IMR-90 (cell line): ENCODE data around the gene SP7. TPM values are rescaled to one million over a fixed set of nuclear protein-coding genes. Genes with fewer than 3 reads are reported as not detected.

Experiments
- ATAC-seq: fragments of 200-7000 bp; cut with Tn5 transposase; 2 replicates; pipeline ENCODE4 v1.9.1; 2020; ENCODE audit warnings: low read depth, mild to moderate bottlenecking, moderate library complexity
- BruUV-seq: library from RNA; stranded (reverse); fragments of 400-500 nt; replicated peaks from 2 replicates; lab custom pipeline; 2021; lab: Mats Ljungman, UMichigan
- CTCF ChIA-PET: fragments of 300-600 bp; formaldehyde crosslinking; extraction: SDS; loops from one replicate; lab custom pipeline; 2021; ENCODE audit warnings: antibody characterized with exemption; lab: Yijun Ruan, JAX
- POLR2A ChIA-PET: fragments of 300-600 bp; sonication (Branson Sonifier 250); formaldehyde crosslinking; loops from one replicate; lab custom pipeline; 2022; ENCODE audit warnings: antibody characterized with exemption; ENCODE audit not compliant: unreplicated experiment; lab: Charles Lee
- DNase-seq: peaks from one replicate; pipeline ENCODE4 v3.0.0; 2013
- H2AFZ ChIP-seq: replicated peaks from 2 replicates; pipeline ENCODE3; 2013; ENCODE audit warnings: low read length, mild to moderate bottlenecking; ENCODE audit not compliant: poor library complexity
- H2AK5ac ChIP-seq: 2 replicates; pipeline ENCODE4 v1.6.1; 2013; ENCODE audit warnings: low read depth, low read length, inconsistent platforms
- H2AK9ac ChIP-seq: replicated peaks from 2 replicates; pipeline ENCODE3; 2013; ENCODE audit warnings: mild to moderate bottlenecking, low read depth, low read length, moderate library complexity; ENCODE audit not compliant: poor library complexity
- H2BK120ac ChIP-seq: 2 replicates; pipeline ENCODE4 v1.6.1; 2013; ENCODE audit warnings: low read depth, low read length, inconsistent platforms
- H2BK15ac ChIP-seq: 3 replicates; pipeline ENCODE4 v1.6.1; 2013; ENCODE audit warnings: low read depth, low read length, inconsistent platforms
- H2BK20ac ChIP-seq: 2 replicates; pipeline ENCODE4 v1.6.1; 2013; ENCODE audit warnings: low read depth, mild to moderate bottlenecking, inconsistent platforms, low read length, moderate library complexity
- H2BK5ac ChIP-seq: 2 replicates; pipeline ENCODE4 v1.6.1; 2013; ENCODE audit warnings: mild to moderate bottlenecking, low read depth, low read length, inconsistent platforms; ENCODE audit not compliant: poor library complexity, severe bottlenecking
- H3K14ac ChIP-seq: replicated peaks from 2 replicates; pipeline ENCODE4 v1.6.1; 2013; ENCODE audit warnings: low read depth, low read length, inconsistent platforms
- H3K18ac ChIP-seq: 2 replicates; pipeline ENCODE4 v1.6.1; 2013; ENCODE audit warnings: low read depth, low read length, control low read depth
- H3K23ac ChIP-seq: 2 replicates; pipeline ENCODE4 v1.6.1; 2013; ENCODE audit warnings: low read depth, low read length, inconsistent platforms
- H3K27ac ChIP-seq: 2 replicates; pipeline ENCODE4 v1.5.1; 2013; ENCODE audit warnings: mild to moderate bottlenecking, control low read depth, low read length; ENCODE audit not compliant: insufficient read depth
- H3K27me3 ChIP-seq: 2 replicates; pipeline ENCODE4 v1.6.1; 2013; ENCODE audit warnings: low read length; ENCODE audit not compliant: control insufficient read depth, insufficient read depth
- H3K36me3 ChIP-seq: 2 replicates; pipeline ENCODE4 v1.6.1; 2013; ENCODE audit warnings: low read length, mixed read lengths; ENCODE audit not compliant: control insufficient read depth, insufficient read depth
- H3K4ac ChIP-seq: 2 replicates; pipeline ENCODE4 v1.6.1; 2013; ENCODE audit warnings: low read depth, low read length, inconsistent platforms
- H3K4me1 ChIP-seq: 2 replicates; pipeline ENCODE4 v1.6.1; 2013; ENCODE audit warnings: low read length, mixed read lengths; ENCODE audit not compliant: control insufficient read depth, insufficient read depth
- H3K4me2 ChIP-seq: 2 replicates; pipeline ENCODE4 v1.6.1; 2013; ENCODE audit warnings: low read depth, mild to moderate bottlenecking, control low read depth, low read length, moderate library complexity
- H3K4me3 ChIP-seq: 2 replicates; pipeline ENCODE4 v1.5.1; 2013; ENCODE audit warnings: low read depth, mild to moderate bottlenecking, control low read depth, low read length, moderate library complexity; ENCODE audit not compliant: insufficient read depth
- H3K56ac ChIP-seq: 2 replicates; pipeline ENCODE4 v1.6.1; 2013; ENCODE audit warnings: low read length, inconsistent platforms; ENCODE audit not compliant: insufficient read depth; ENCODE audit errors: extremely low read depth
- H3K79me1 ChIP-seq, 2 experiments: 2 replicates each; pipeline ENCODE4 v1.6.1; 2013; ENCODE audit warnings: low read length in 2 of 2, inconsistent platforms in 1 of 2, low read depth in 1 of 2
- H3K9ac ChIP-seq: 2 replicates; pipeline ENCODE4 v1.6.1; 2013; ENCODE audit warnings: low read depth, low read length, control low read depth
- H3K9me1 ChIP-seq: 2 replicates; pipeline ENCODE4 v1.6.1; 2013; ENCODE audit warnings: low read length, inconsistent platforms; ENCODE audit not compliant: insufficient read depth
- H3K9me3 ChIP-seq: 2 replicates; pipeline ENCODE4 v1.6.1; 2013; ENCODE audit warnings: low read length; ENCODE audit not compliant: control insufficient read depth, insufficient read depth
- H4K20me1 ChIP-seq: 2 replicates; pipeline ENCODE4 v1.6.1; 2013; ENCODE audit warnings: low read length, inconsistent platforms; ENCODE audit not compliant: insufficient read depth
- H4K5ac ChIP-seq: 2 replicates; pipeline ENCODE4 v1.6.1; 2013; ENCODE audit warnings: mild to moderate bottlenecking, low read depth, low read length, control low read depth
- H4K8ac ChIP-seq, 2 experiments: 2 replicates each; pipeline ENCODE4 v1.6.1; 2013; ENCODE audit warnings: low read depth in 2 of 2, low read length in 2 of 2, control low read depth in 1 of 2, inconsistent platforms in 1 of 2
- H4K91ac ChIP-seq: 2 replicates; pipeline ENCODE4 v1.6.1; 2013; ENCODE audit warnings: low read depth, low read length, inconsistent platforms; ENCODE audit not compliant: insufficient read depth
- CHD1 ChIP-seq: IDR thresholded peaks from 2 replicates; pipeline ENCODE4 v1.6.1; 2012; ENCODE audit warnings: low read depth, low read length, improper control_type of control experiment
- NFE2L2 ChIP-seq: fragments of 150-350 bp; IDR thresholded peaks from 2 replicates; pipeline ENCODE4 v1.6.1; 2016; ENCODE audit warnings: low read depth, mild to moderate bottlenecking, low read length
- SMC3 ChIP-seq: fragments of 150-350 bp; IDR thresholded peaks from 2 replicates; pipeline ENCODE4 v1.6.1; 2016; ENCODE audit warnings: low read depth, mild to moderate bottlenecking, antibody characterized with exemption, low read length, moderate library complexity
- WGBS, 2 experiments: methylation state at CpG; one replicate each; pipeline versions ENCODE4 v1.1.5 to v1.1.7; 2013; ENCODE audit warnings: missing lambda C conversion rate in 2 of 2; ENCODE audit not compliant: insufficient read length in 1 of 2; ENCODE audit errors: extremely low coverage in 2 of 2; 5-methylcytosine and 5-hydroxymethylcytosine counted together
- dilution Hi-C: fragments of 300-500 bp; cut with HindIII; formaldehyde crosslinking; loops from one replicate; pipeline ENCODE4 v1.14.3; 2018; ENCODE audit warnings: low sequenced_read_pairs; ENCODE audit not compliant: unreplicated experiment
- in situ Hi-C: fragments of 300-500 bp; cut with MboI; formaldehyde crosslinking; loops from 3 replicates; pipeline ENCODE4 v1.14.3; 2019; ENCODE audit warnings: low sequenced_read_pairs, inconsistent platforms, mixed read lengths
- intact Hi-C: fragments of 100-400 bp; cut with micrococcal nuclease; formaldehyde crosslinking; loops from 2 replicates; pipeline ENCODE4 v1.10.0; 2022
- polyA plus RNA-seq, 3 experiments: library from polyadenylated mRNA; depleted of rRNA; stranded (reverse); fragments of >200 nt; gene quantifications; 2 replicates each; pipeline ENCODE4 v1.2.3, GENCODE V29; 2012; ENCODE audit warnings: low replicate concordance in 1 of 3
- total RNA-seq: library from RNA; depleted of rRNA; stranded (reverse); fragments of >200 nt; gene quantifications from 2 replicates; pipeline ENCODE4 v1.2.3, GENCODE V29; 2012
- TF ChIP-seq, protein P1 (sequence below): conservative IDR thresholded peaks from 2 replicates; pipeline ENCODE4 v1.5.1; 2012; ENCODE audit warnings: mild to moderate bottlenecking, low read depth, low read length, improper control_type of control experiment

SP7 gene
- total and polyA plus RNA-seq, 2 of the 4 experiments (the other 2 are of a cell fraction) = not detected

- H3K4me1 ChIP-seq = no peaks in the 10 kb centered on the region
Measured at GRCh38 chr12:53338017-53338416, 1.9 kb upstream of the SP7 start.

More at GRCh38 chr12:53338017-53338416, 1.9 kb upstream of the SP7 start:
- dilution Hi-C loops (no loop called here), intact Hi-C loops (no loop called here), in situ Hi-C loops (no loop called here)
- H2AFZ ChIP-seq = no peak overlapping the region
- no peak overlapping the region for H4K5ac ChIP-seq
- H2AK5ac ChIP-seq = no peak overlapping the region
- no peak overlapping the region for H3K14ac ChIP-seq
- H2AK9ac ChIP-seq = no peak overlapping the region
- peaks cover 6% of the 10 kb centered on the region; the same call in 1 of the 2 replicates for H3K9me1 ChIP-seq
- no peak overlapping the region for H3K4ac ChIP-seq
- H3K9me3 ChIP-seq = no peaks in the 10 kb centered on the region
- H3K4me3 ChIP-seq = no peak overlapping the region
- DNase-seq = no peak
- no peak overlapping the region for H4K91ac ChIP-seq
- POLR2A ChIA-PET = no interaction called here
- H3K4me2 ChIP-seq = no peak overlapping the region
- no TSS peak for BruUV-seq
- no peak overlapping the region for H3K9ac ChIP-seq
- no peak overlapping the region for H4K8ac ChIP-seq
- H2BK5ac ChIP-seq = no peak overlapping the region
- no peak overlapping the region for H3K23ac ChIP-seq
- H3K36me3 ChIP-seq = no peaks in the 10 kb centered on the region
- no peak for ATAC-seq
- H3K56ac ChIP-seq = no peak overlapping the region
- no peaks in the 10 kb centered on the region for H4K20me1 ChIP-seq
- H3K27ac ChIP-seq = no peak overlapping the region
- TF ChIP-seq NFE2L2 (no peak), CHD1 (no peak), SMC3 (no peak)
- TF ChIP-seq, protein P1, sequence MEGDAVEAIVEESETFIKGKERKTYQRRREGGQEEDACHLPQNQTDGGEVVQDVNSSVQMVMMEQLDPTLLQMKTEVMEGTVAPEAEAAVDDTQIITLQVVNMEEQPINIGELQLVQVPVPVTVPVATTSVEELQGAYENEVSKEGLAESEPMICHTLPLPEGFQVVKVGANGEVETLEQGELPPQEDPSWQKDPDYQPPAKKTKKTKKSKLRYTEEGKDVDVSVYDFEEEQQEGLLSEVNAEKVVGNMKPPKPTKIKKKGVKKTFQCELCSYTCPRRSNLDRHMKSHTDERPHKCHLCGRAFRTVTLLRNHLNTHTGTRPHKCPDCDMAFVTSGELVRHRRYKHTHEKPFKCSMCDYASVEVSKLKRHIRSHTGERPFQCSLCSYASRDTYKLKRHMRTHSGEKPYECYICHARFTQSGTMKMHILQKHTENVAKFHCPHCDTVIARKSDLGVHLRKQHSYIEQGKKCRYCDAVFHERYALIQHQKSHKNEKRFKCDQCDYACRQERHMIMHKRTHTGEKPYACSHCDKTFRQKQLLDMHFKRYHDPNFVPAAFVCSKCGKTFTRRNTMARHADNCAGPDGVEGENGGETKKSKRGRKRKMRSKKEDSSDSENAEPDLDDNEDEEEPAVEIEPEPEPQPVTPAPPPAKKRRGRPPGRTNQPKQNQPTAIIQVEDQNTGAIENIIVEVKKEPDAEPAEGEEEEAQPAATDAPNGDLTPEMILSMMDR = no peak
- H2BK15ac ChIP-seq = no peak overlapping the region
- H3K79me1 ChIP-seq = no peaks in the 10 kb centered on the region
- 34% methylated on average over 4 of the region's 11 CpGs; no CpG with 5 or more reads in 1 of the 2 experiments for WGBS, 2 experiments
- no peak overlapping the region for H3K18ac ChIP-seq
- H2BK20ac ChIP-seq = no peak overlapping the region
- no peak overlapping the region for H2BK120ac ChIP-seq
- CTCF ChIA-PET = no interaction called here
- peaks cover 75% of the 10 kb centered on the region for H3K27me3 ChIP-seq
